Measurements from ENCODE around the gene ZNF580. TPM values are rescaled to one million over a fixed set of nuclear protein-coding genes. Genes with fewer than 3 reads are reported as not detected.

ZNF580 gene
- total and polyA plus RNA-seq, 10 of the 15 experiments (the other 5 are each of a cell fraction or from before 2014, with no cell fraction given) = 2.3 to 31.8 (median 10.0) TPM

DNA sequence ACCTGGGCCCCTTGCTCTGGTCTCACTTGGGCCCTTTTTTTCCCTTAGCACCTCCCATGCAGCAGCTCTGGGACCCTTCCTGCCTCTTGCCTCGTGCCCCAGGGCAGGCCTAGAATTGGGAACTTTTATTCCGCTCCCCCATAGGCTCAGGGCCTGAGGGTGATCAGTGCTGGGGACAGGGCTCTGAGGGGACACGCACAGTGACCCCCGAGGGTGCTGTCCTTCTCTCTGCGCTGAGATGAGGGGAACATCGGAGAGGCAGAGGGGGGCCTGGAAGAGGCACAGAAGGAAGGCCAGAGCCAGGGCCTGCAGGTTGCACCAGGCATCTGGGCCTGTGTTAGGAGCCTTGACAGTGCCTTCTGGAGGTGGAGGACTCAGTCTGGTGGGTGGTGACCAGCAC lies 45.0 kb downstream of the ZNF580 start:
- H3K9ac ChIP-seq (ENCODE audit: control insufficient read depth, insufficient read depth, low read length) = no peak overlapping the region
- BruUV-seq (replicated peaks) = no TSS peak
- in situ Hi-C loops (cut with MboI) (no loop called here), intact Hi-C loops (cut with micrococcal nuclease; ENCODE audit: unreplicated experiment) (no loop called here)
- H3K79me2 ChIP-seq (ENCODE audit: control insufficient read depth, insufficient read depth, low read length) = peaks cover 12% of the 10 kb centered on the region
- peaks cover 12% of the 10 kb centered on the region for H4K20me1 ChIP-seq (ENCODE audit: control insufficient read depth, insufficient read depth)
- no peak for TF ChIP-seq BCL3 (IDR thresholded peaks at IDR 0.05; ENCODE audit: borderline replicate concordance, insufficient read depth, low read depth, low read length, poor library complexity, severe bottlenecking)
- TF ChIP-seq RB1 (IDR thresholded peaks at IDR 0.05; ENCODE audit: borderline replicate concordance) = no peak
- TF ChIP-seq, protein P1, sequence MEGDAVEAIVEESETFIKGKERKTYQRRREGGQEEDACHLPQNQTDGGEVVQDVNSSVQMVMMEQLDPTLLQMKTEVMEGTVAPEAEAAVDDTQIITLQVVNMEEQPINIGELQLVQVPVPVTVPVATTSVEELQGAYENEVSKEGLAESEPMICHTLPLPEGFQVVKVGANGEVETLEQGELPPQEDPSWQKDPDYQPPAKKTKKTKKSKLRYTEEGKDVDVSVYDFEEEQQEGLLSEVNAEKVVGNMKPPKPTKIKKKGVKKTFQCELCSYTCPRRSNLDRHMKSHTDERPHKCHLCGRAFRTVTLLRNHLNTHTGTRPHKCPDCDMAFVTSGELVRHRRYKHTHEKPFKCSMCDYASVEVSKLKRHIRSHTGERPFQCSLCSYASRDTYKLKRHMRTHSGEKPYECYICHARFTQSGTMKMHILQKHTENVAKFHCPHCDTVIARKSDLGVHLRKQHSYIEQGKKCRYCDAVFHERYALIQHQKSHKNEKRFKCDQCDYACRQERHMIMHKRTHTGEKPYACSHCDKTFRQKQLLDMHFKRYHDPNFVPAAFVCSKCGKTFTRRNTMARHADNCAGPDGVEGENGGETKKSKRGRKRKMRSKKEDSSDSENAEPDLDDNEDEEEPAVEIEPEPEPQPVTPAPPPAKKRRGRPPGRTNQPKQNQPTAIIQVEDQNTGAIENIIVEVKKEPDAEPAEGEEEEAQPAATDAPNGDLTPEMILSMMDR (IDR thresholded peaks at IDR 0.05 in 2 of 3, conservative IDR thresholded peaks at IDR 0.05 in 1 of 3; ENCODE audit: control insufficient read depth in 2 of 3, extremely low read depth in 1 of 3, insufficient read depth in 1 of 3, low read depth in 3 of 3, low read length in 3 of 3) = no peak
- no peak for TF ChIP-seq NBN (IDR thresholded peaks at IDR 0.05)
- TF ChIP-seq MTA3 (IDR thresholded peaks at IDR 0.05; ENCODE audit: borderline replicate concordance, low read length) = no peak
- no peak for TF ChIP-seq TAF1 (IDR thresholded peaks at IDR 0.05; ENCODE audit: borderline replicate concordance, low read depth, low read length)
- TF ChIP-seq ZNF384 (IDR thresholded peaks at IDR 0.05; ENCODE audit: borderline replicate concordance, low read depth, low read length) = no peak
- no peak for TF ChIP-seq SP1 (IDR thresholded peaks at IDR 0.05; ENCODE audit: low read depth, low read length)
- H3K9me3 ChIP-seq (replicated peaks; ENCODE audit: control insufficient read depth, insufficient read depth, low read length) = no peaks in the 10 kb centered on the region
- FAIRE-seq (no peak), DNase-seq (ENCODE audit: low read depth, low spot score) (no peak), ATAC-seq (no peak)
- H2AFZ ChIP-seq (ENCODE audit: control insufficient read depth, low read depth, low read length) = no peak overlapping the region
- H3K4me3 ChIP-seq = no peak overlapping the region
- ChIA-PET CTCF (no interaction called here), SMC1A (ENCODE audit: uncharacterized antibody, unreplicated experiment) (no interaction called here), POLR2A (no interaction called here), RAD21 (ENCODE audit: unreplicated experiment) (no interaction called here)
- H3K4me1 ChIP-seq (ENCODE audit: control insufficient read depth, insufficient read depth, low read length) = 0 out of 2 replicates have a peak, but pooled peaks cover 3% of the 10 kb centered on the region
- no peak overlapping the region for H3K4me2 ChIP-seq (ENCODE audit: control insufficient read depth, insufficient read depth)
- no peak overlapping the region for H3K27ac ChIP-seq (ENCODE audit: control insufficient read depth, insufficient read depth)
- WGBS (ENCODE audit: insufficient coverage, insufficient replicate concordance, low lambda C conversion rate, missing lambda C conversion rate) = 85% methylated on average over 6 of the region's 6 CpGs
- peaks cover 20 to 32% of the 10 kb centered on the region in 2 experiments for H3K36me3 ChIP-seq (ENCODE audit: control insufficient read depth in 2 of 2, insufficient read depth in 2 of 2, low read length in 1 of 2)
- H3K27me3 ChIP-seq (replicated peaks in 1 of 2; ENCODE audit: control insufficient read depth in 2 of 2, insufficient read depth in 2 of 2, low read length in 1 of 2) = no peaks in the 10 kb centered on the region
